Stimulated activated CD8-positive, alpha-beta memory T cell treated with anti-CD3 and anti-CD28 coated beads, Interleukin-7, amount 100 ng/mL, for 4 hours (primary cell): Measurements from ENCODE around the gene HAND2.

Source experiments
- DNase-seq, 2 donors: peaks; one replicate each; pipeline ENCODE4 v3.0.0-alpha.2; 2020; ENCODE audit warnings: low read depth in 2 of 2

HAND2 gene

DNA sequence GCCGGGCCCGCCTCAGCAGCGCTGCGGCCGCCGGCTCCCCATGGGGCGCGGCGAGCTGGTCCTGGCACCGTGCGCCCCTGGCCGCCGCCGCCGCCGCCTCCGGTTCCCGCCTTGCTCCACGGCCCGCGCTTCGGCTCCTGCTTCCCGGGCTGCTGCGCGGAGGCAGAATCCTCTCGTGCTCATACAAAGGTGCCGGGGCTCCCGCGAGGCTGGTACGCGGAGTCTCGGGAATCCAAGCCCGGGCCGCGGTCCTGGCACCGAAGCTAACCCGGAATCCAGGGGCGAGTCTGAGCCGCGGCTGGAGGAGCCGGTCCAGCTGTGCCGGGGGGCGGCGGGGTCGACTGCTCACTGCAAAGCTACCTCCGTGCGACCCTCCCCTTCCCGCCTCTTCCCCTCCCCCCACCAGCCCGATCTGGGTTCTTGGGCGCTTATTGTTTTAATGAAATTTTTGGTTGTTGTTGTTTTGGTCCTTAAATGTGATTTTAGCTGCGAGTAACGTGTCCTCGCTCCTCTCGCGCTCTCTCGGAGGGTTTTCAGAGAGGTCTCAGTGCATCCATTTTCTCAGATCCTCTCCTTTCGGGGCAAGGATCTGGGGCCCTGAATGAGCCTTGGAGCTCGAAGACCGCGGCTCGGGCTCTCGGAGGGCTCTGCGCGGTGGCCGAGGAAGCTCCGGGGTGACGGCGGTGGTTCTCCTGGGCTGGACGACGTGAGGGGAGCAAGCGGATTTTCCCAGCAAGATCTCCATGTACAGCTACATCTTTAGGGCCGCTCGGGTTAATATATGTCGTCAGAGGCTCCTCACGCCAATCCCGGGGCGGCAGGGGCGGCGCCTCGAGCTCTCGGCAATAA is at the start of gene HAND2:
HAND2 (minus strand) TSS at position 753 of the 849 bp plus-strand sequence. CDS start 940 bp downstream, outside the sequence.
- DNase-seq: no peak

DNA sequence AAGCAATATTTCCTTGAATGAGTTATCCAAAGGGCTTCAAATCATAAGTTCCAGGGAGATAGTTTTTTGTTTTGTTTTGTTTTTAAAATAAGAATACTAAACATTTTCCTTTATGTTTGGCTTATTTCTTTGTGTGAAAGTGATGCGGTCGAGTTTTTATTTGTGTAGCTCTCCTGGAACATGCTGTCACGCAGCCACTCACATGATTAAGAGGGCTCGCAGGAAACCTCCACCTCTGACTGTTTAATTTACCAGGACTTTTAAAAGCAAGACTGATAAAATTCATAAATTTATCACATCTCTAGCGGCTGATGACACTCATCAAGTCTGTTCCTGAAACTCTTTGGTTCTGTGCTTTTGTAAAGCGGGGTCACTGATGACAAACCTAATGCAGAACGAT is 48.9 kb upstream of the HAND2 start:
- no peak for DNase-seq

DNA sequence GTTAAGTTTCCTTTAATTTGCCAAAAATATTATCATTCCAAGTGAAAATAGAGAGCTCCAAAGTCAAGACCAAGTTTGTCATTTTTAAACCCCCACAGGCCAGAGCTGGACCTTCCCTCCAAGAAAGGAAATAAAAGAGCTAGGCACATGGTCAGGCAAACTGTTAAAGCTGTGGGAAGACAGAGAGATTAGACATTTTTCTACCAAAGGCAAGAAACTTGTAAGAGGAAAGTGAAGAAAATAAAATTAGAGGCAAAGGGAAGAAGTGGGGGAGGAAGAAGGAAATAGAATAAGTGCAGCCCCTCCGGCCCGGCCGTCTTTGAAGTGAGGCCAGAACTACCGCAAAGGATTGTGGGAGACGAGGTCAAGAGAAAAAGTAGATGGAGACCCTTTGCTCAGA is 47.9 kb upstream of the HAND2 start:
- DNase-seq: no peak

DNA sequence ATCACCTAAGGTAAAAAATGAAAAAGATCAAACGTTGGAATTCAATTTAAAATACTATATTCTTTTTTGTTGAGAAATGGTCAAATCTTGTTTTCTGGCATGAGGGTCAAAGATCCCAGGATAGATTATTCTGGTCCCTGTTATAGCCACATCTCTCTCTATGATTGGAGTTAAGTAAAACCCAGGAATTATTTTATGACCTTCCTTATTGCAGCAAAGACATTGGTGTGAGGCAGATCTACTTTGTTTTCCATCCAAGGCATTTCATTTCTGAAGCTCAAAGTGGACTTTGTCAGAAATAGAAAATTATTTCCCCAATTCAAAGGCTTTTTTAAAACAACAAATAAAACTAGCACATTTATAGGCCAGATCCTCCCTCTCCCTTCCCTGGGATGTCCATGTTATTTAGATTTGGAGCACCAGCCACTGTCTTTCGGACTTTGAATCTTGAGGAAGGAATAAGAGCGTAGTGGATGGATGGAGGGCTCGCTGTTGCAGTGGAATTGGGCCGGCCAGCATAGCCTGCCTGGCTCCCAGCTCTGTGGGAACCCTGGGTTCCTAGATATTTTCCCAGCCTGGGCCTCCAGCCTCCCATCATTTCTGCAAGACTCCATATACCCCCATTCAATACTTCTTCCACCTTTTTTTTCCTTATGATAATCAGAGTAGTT is 45.6 kb upstream of the HAND2 start:
- no peak for DNase-seq

DNA sequence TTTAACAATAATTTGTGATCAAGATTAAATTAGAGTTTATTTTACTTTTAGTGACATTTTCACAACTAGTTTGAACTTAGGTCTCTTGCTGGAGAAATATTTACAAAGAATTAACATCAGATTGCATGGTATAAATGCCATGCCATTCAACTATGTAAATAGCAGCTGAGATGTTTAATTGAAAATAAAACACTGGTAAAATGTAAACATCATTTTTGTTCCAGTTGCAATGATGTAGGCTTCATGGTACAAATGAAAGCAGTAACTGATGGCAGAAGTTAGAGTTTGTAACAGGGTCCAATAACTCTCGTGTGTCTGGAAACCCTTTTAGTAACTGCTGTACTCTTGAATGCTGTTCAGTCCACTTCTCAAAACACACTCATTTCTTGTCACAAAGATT is 43.7 kb upstream of the HAND2 start:
- DNase-seq: no peak

DNA sequence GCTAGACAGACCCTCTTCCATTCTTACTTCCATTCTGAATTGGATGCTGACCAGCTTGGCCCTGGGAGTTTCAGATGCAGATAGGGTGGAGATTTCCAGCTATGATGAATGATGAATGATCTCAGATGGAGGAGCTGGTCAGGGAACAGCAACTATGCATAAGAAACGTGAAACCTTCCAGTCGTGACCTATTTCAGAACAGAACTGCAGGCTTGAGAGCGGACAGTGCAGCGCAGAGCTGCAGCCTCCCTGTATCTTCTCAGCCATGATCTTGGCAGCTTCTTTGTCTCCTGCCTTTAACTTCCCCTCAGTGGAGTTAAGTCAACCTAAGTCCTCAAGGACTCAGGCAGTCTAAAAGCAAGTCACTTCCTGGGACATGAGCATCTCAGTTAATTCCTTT is 43.3 kb upstream of the HAND2 start:
- DNase-seq: no peak

DNA sequence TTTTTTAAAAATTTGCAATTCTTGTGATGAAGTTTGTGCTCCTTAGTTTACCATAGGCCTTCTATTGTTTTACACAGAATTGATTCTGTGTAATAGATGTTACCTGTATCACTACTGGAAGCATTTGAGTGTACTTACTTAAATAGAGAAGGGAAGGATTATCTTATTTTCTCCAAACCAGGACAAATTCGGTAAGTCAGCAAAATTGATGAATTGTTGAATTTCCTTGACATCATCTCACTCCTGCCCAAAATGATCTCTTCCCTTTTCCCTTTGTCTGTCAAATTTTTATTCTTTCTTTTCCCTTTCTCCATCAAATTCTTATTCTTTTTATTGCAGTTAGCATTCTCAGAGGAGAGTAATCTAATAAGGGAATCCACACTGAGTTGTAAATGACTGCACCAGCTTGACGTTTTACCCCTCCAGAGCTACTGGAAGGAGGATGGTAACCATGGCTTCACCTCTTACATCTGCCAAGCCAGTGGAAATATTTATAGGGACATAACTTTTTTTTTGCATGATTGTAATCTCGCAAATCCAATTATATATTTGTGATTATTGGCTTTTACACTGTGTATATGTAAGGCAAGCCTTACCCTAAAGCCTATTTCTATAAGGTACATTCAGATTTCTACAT is 42.6 kb upstream of the HAND2 start:
- DNase-seq: no peak

DNA sequence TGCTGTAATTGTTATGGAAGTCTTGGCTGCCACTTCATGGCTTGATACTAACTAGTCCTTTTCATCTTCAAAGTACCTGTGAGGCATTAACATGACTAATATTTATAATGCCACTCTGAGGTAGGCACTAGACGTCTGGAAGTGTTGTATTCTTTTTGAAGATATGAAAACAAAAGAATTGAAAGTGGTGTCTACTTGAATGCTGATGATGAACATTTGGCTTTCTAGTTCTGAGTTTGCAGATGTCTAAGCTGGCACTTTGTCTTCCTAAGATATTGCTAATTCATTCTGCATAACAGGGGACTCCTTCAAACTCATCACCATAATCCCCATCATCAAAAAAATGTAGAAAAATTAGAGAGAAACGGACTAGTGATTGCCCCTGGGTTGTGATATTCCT is 41.6 kb upstream of the HAND2 start:
- no peak for DNase-seq

DNA sequence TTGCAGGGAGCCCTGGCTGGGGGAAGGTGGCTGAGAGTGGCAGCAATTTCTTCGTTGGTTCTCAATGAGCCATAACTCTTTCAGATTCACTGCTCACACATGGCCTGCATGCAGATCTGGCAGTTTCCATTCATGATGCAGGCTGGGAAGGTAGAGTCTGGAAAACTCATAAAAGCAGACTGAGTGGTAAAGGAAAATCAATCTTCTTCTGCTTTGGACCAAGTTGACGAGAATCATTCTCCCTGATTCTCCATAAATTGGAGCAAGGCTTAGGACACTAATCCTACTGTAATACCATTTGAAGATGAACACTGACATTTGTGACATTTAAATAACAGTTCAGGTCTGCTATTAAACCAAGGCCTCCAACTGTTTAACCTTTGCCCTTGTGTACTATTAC is 35.3 kb upstream of the HAND2 start:
- no peak for DNase-seq

DNA sequence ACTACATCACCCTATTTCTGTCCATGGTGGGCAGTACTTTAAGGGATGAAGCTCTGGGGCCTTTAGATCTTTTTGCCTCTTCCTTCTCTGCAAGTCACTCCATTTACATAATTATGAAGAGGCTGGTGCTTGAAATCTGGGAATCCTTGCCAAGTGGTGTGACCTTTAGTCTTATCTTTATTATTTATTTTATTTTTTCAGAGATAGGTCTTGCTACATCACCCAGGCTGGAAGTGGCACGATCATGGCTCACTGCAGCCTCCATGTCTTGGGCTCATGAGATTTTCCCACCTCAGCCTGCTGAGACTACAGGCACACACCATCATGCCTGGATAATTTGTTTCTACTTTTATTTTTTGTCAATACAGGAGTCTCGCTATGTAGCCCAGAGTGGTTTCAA is 34.4 kb upstream of the HAND2 start:
- no peak for DNase-seq

DNA sequence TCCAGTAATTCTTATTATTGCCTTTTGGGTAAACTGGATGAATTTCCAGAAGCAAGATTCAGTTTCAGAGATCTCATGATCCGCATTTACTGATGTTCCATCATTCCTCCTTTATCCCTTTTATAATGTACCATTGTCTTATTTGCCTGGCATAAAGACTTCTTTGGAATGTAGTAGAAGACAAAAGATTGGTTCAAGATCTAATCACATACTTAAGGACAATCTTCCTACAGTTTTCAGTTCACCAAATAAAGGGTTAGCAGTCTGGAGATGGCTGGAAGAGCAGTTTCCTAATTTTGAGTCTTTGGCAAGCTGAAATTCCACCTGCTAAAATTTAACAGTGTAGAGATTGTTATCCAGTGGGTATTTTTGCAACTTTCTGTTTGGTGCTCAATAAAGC is 30.9 kb upstream of the HAND2 start:
- no peak for DNase-seq

DNA sequence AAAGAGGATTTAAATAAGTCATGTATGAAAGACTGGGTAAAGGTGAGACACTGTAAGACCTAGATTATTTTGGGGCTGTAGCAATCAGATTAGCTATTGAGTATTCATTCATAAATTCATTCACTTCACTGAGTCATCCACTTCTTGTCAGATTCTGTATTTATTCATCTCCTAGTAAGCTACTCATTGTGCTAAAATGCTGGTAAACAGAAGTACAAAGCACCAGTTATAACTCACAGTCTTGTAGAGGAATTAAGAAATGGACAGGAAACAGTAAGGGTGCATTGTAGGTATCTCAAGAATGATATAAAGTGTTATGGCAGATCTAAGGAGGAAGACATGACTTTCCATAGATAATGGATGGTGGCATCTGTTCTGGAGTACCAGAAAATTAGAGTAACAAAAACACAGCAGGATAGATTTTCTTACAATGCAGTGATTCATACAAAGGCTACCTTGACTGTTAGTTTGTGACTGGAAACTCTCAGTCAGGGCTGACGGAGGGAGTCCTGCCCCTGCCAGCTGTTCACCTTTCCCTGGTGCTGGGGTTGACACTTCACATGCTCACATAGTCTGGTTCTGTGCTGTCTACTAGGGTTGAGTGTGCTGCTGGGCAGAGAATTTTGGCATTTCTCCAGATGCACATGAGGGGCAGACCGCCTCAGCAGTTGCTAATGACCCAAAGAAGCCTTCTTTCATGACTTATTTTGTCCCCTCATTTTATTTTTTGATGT is 26.5 kb upstream of the HAND2 start:
- no peak for DNase-seq

DNA sequence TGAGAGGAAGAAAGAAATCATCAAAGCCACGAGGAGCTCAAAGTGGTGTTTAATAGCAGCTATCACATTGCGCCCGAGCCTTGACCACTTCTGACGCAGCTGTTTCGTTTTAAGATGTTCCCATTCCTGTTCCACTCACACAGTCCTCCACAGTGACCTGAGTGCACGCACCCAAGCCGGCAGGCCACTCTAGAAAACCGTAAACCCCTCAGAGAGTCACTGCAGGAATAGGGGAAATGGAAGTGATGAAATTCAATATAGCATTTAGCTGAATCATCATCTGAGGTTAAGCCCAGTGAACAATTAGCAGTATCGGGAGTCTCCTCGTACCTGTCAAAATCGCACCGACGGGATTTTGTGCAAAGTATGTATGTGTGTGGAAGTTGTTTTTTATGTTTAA is 17.9 kb upstream of the HAND2 start:
- no peak for DNase-seq

DNA sequence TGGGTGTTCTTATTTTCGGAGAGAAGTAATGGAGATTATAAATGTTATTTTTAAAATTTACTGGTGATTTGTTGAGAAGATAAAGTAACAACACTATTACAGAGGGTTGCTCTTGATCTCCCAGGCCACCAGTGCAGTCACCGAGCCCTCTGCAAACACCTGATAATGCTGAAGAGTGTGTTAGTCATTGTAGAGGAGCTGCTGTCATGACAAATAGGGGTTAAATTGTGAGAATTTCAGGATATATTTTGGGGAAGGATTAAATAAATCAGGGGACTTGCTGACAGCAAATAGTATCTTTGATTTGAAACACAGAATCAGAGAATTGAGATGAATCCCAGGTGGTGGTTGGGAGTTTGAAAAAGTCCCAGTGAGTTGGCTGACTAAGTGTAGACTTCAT is 16.7 kb upstream of the HAND2 start:
- no peak for DNase-seq

DNA sequence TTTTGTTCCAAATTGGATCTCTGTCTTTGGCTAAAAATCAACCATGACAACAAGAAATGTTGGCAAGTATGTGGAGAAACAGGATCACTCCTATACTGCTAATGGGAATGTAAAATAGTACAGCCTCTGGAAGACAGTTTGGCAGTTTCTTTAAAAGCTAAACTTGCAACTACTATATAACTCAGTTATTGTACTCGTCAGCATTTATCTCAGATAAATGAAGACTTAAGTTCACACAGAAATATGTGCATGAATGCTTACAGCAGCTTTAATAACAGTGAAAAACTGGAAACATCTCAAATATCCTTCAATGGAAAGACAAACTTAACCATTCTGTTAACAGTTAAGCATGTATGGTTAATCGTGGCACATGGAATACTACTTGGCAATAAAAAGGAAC is 15.4 kb upstream of the HAND2 start:
- no peak for DNase-seq

DNA sequence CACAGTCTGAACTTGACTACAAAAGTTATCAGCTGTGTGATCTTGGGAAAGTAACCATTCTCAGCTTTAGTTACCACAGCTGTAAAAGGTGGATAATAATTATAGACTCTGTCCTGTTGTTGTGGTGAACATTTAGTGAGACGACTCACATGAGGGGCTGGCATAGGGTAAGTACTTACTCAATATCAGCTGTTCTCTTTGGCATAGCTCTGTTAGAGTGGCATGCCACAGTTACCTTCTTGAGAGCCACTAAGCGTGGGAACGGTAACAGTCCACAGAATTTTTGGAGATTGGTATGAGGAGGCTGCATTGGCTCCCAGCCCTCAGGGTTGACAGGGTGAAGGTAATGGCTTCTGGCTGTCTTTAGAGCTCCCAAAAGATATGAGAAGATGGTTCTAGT is 13.2 kb upstream of the HAND2 start:
- DNase-seq: no peak

DNA sequence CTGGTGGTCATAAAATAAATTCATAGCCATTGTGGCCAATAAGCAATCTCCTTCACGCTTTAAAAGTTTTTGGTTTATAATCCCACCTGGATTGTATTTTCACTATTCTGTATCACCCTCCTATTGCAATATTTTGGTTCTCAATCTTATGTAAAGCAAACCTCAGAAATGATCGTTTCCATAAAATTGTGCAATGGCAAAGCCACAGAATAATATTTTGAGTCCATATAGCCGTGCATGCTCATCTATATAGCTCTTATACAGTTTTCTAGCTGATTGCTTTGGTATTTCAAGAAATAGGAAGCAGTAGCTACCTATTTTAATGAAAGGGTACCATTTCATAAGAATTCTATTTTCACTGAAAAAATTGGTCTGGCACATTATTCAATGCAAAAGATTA is 10.0 kb upstream of the HAND2 start:
- no peak for DNase-seq

DNA sequence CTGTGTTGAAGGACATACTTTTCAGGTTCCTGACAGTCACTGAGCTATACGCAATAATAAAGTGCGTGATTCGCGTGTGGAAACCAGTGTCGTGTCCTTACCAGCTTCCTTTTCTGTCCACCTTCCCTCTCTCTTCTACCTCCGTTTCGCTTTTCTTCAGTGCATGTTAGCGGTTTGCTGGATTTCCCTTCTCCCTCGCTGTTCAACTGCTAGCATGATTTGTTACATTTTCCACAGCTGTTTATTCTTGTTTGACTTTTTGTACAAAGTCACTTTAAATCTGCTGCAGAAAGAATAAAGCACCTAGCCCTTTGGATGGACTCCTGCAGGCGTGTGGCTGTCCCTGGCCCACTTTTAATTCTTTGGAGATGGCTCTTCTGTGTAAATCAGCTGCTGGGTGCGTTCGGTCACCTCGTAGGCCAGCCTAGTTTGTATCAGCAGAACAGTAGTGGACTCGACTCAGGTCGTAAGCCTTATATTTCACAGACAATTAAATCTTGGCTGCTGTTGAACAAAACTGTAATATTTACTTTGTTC is 8.9 kb upstream of the HAND2 start:
- DNase-seq: no peak

DNA sequence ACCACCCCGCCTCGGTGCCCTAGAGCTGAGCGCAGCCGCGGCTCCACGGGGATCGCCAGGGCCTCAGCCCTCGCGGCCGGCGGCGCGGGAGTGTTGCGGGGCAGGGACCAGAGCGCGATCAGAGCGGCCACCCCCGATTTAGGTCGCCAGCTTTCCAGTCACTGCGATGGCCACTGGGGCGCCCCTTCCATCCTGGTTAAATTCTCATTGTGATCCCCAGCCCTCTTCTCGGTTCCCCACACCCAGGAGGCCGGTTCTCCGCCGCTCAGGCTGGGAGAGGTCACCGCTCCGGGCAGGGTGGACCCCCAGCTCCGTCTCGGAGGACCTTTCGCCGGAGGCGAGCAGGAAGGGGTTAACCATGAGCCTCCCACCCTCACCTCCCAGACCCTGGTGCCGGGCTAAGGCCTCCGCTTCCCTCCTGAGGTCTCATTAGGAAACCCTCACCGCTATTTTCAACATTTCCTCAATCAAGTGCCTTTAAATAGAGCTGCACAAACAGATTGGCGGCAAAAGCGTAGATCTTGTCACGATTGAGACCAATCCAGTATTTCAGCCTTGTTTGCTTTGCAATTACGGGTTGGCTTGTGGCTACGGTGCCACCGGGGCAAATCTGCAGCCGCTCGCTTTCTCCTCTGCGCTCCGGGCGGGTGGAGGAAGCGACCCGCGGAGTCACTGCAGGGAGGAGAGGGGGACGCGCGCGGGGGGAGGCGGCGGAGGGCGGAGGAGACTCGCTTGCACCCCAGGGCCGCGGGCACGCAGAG is 8.3 kb upstream of the HAND2 start:
- DNase-seq: no peak

DNA sequence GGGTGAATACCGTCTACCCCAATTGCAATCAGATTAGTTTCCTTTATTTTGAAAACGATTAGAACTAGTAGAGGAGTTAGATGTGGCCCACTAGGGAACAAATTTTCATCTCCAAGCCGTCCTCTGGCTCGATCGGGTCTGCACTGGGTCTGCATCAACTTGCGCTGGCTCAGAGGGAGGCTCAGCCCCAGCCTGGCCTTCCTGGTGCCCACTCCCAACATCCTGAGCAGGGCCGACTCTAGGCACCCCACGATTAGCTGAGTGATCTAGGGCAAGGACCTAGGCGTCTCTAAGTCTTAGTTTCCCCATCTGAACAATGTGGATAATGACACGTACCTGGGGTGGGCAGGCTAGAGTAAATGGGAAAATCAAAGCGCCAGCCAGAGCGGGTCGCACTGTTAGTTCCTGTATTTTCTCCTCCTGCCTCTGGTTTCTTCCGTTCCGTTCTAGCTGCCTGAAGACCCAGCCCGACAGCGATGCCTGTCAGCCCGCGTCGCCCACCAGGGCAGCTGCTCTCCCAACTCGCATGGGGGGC is 7.7 kb upstream of the HAND2 start:
- DNase-seq: no peak

DNA sequence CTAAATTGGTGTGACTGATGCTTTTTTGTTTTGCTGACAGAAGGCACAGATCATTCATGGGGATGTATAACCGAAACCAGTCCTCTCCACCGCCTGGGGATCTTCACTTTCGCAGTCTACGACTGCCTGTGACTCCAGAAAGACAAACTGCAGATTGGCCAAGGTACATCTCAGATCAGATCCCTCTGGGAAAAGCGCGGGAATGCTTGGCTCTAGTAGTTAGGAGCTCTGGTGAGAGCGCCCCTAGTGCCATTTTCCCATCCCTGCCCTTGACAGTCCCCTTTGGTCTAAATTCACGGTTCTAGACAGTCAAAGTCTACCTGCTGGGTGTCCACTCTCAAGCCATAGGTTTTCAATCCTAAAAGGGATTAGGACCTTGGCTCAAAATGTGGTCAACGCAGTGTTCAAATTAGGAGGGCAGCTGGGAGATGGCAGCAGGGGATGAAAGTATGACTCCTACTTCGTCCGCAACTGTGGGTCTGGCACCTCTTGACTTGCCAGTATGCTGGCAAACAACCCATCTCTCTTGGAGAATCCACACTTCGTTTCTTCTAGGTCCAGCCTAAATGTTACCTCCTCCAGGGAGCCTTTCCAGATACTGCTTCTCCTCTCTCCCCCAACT is 6.9 kb upstream of the HAND2 start:
- no peak for DNase-seq
